GM11168 (cell line): Measurements from ENCODE around the gene PLEKHS1.
"Not testable (repeated sequence)": the region's sequence is repeated elsewhere in the genome, so short reads cannot be mapped to it uniquely, and the experiment has no call there.

Experiments
- in situ Hi-C: fragments of 300-500 bp; cut with MboI; formaldehyde crosslinking; loops from one replicate; pipeline ENCODE4 v1.12.0; 2022; ENCODE audit warnings: low sequenced_read_pairs; ENCODE audit not compliant: unreplicated experiment

Gene PLEKHS1

DNA sequence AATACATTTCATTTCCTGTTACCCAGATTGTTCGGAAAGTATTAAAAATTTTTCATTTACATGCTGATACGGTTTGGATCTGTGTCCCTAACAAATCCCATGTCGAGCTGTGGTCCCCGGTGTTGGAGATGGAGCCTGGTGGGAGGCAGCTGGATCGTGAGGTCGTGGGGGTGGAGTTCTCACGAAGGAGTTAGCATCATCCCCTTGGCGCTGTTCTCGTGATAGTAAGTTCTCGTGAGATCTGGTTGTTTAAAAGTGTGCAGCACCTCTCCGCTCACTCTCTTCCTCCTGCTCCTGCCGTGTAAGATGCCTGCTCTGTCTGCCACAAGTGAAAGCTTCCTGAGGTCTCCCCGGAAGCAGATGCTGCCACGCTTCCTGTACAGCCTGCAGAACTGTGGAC lies 30.9 kb downstream of the PLEKHS1 start:
- in situ Hi-C loops, result no loop called here

DNA sequence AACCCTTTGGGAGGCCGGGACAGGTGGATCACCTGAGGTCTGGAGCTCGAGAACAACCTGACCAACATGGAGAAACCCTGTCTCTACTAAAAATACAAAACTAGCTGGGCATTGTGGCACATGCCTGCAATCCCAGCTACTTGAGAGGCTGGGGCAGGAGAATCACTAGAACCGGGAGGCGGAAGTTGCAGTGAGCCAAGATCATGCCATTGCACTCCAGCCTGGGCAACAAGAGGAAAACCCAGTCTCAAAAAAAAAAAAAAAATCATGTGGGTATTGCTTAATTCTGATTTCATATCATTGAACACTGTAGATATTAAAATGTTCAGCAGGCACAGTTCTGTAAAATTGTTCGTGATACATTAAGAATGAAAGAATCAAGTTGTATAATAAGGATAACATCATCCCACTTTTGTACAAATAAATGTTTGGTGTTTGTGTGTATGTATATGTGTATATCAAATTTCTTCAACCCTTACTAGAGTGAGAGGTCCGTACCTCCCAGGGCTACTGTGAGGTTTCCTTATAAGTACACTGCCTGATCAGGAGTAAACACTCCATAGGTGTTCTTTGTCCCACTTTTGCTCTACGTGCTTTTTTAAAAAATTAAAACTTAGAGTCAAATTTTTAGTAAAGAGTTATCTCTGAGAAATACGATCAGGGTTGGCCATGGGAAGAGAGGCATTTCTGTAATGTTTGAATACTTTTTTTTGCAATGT lies 31.7 kb downstream of the PLEKHS1 start:
- in situ Hi-C loops, result no loop called here

- in situ Hi-C loops, result no loop called here
These were observed 37.2 kb downstream of the PLEKHS1 start for GRCh38 chr10:113788604-113789083.

GRCh38 chr10:113791691-113792090 lies 40.2 kb downstream of the PLEKHS1 start:
- in situ Hi-C loops, result no loop called here

GRCh38 chr10:113801569-113801968 lies 50.1 kb downstream of the PLEKHS1 start:
- in situ Hi-C loops, result loop anchor here (5.0 kb wide), 1 partner anchor 301 kb away; no protein-coding TSS in a partner anchor

GRCh38 chr10:113802997-113803396 lies 51.5 kb downstream of the PLEKHS1 start:
- in situ Hi-C loops, result loop anchor here (5.0 kb wide), 1 partner anchor 299 kb away; no protein-coding TSS in a partner anchor

GRCh38 chr10:113806503-113806902 lies 55.0 kb downstream of the PLEKHS1 start:
- in situ Hi-C loops, result no loop called here

- in situ Hi-C loops, result no loop called here
These were observed 56.7 kb downstream of the PLEKHS1 start for GRCh38 chr10:113808168-113808567.

DNA sequence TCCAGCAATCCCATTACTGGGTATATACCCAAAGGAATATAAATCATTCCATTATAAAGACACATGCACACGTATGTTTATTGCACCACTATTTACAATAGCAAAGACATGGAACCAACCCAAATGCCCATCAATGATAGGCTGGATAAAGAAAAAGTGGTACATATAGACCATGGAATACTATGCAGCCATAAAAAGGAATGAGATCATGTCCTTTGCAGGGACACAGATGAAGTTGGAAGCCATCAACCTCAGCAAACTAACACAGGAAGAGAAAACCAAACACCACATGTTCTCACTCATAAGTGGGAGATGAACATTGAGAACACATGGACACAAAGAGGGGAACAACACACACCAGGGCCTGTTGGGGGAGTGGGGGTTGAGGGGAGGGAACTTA lies 63.2 kb downstream of the PLEKHS1 start:
- in situ Hi-C loops, result not testable (repeated sequence)

DNA sequence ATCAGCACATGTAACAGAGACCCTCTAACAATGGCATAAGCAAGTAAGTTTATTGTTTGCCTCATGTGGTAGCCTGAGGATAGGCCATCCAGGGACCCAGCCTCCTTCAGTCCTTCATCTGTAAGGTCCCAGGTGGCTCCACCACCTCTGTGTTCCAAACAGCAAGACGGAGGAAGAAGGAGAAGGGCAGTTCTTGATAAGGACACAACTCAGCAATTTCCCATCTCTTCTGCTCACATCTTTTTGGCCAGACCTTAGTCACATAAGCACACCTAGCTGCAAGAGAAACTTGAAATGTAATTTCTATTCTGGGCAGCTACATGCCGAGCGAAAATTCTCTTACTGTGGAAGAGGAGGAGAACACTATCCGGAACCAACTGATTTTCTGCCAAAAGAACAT lies 68.5 kb downstream of the PLEKHS1 start:
- in situ Hi-C loops, result no loop called here

DNA sequence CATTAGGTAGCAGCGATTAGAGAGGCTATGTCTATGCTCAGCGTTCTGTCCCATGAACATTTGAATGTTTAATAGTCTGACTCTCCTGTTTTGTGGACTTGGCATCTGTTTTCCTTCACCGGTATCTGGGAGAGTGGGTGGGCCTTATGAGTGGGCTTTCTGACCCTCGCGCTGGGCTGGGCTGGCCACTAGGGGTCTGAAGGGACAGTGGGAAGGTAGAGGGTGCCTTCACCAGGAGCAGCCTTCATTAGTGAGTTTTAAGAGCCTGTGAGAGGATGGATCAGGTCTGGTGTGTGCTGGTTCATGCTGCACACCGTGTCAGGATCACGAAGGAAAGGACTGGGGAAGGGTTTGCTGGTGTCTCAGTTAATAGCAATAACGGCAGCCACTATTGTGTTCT lies 69.0 kb downstream of the PLEKHS1 start:
- in situ Hi-C loops, result no loop called here

DNA sequence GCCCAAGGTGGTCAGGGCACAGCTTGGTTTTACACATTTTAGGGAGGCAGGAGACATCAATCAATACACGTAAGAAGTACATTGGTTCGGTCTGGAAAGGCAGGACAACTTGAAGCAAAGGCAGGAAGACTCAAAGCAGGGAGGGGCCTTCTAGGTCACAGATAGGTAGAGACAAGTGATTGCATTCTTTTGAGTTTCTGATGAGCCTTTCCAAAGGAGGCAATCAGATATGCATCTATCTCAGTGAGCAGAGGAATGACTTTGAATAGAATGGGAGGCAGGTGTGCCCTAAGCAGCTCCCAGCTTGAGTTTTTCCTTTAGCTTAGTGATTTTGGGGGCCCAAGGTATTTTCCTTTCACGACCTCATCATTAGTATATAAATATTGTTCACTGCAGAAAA lies 69.8 kb downstream of the PLEKHS1 start:
- in situ Hi-C loops, result not testable (repeated sequence)

DNA sequence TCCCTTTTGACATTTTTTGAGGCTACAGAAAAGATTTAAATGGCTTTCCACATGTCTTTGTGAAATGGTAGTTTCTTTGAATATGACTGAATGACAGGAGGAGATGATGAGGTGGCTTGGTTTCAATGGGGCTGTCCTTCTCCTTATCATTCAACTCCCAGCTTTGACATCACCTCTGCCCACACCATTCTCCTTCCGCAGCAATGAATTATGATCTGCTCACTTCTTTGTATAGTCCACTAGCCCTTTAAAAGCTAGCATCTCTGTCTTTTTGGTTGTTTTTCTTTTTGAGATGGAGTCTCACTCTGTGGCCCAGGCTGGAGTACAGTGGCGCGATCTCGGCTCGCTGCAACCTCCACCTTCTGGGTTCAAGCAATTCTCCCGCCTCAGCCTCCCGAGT lies 70.7 kb downstream of the PLEKHS1 start:
- in situ Hi-C loops, result no loop called here

DNA sequence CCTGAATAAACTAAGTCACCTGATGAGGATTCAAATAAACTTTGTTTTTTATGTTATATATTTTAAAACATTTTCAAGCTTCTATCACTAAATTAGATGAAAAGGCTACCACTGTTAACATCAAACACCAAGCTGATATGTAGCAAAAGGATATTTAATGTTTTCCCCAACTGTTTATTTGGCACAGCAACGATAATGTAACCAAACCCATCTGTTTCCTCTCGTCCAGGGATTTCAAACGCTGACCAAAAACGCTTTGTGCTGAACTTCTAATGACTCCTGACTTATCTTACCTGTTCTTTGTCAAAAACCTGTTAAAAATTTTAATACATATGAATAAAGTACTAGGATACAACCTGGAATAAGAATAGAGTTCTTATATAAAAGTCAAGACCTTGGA lies 71.9 kb downstream of the PLEKHS1 start:
- in situ Hi-C loops, result no loop called here

DNA sequence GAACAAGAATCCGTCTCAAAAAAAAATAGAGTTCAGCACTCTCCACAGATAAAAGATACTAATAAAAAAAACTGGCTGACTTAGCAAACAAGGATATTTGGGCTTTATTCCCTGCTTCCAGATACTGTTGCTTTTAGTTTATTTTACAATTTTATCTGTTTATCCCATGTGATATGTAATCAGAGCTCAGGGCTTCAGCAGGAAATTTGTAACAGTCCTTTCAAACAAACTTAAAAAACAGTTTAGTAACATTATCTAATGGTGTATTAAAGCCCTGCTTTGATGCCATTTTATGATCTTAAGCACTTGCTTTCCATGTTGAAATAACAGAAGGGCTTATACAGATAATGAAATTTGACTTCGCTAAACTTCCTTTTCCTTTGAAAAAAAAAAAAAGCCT lies 74.3 kb downstream of the PLEKHS1 start:
- in situ Hi-C loops, result no loop called here

DNA sequence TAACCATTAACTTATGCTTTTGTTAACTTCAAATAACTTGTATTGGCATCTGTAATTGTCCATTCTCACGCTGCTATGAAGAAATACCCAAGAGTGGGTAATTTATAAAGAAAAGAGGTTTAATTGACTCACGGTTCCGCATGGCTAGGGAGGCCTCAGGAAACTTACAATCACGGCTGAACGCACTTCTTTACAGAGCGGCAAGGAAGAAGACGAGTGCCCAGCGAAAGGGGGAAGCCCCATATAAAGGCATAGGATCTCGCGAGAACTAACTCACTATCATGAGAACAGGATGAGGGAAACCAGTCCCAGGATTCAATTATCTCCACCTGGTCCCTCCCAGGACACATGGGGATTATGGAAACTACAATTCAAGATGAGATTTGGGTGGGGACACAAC lies 77.1 kb downstream of the PLEKHS1 start:
- in situ Hi-C loops, result not testable (repeated sequence)
